H1 (cell line): ENCODE measurements around the gene TMEM115. TPM values are rescaled to one million over a fixed set of nuclear protein-coding genes. Genes with fewer than 3 reads are reported as not detected.

Experiments used
- CTCF ChIA-PET: fragments of 300-600 bp; sonication (Branson Sonifier 250); formaldehyde crosslinking; loops from one replicate; lab custom pipeline; 2021; ENCODE audit not compliant: partially characterized antibody; lab: Charles Lee
- POLR2A ChIA-PET: fragments of 300-600 bp; sonication (Branson Sonifier 250); formaldehyde crosslinking; loops from one replicate; lab custom pipeline; 2021; ENCODE audit warnings: inconsistent platforms; ENCODE audit not compliant: partially characterized antibody; lab: Charles Lee
- DNase-seq, 2 experiments: peaks; one replicate each; pipeline versions ENCODE4 v3.0.0 to v3.0.0-alpha.2; 2010 to 2022; ENCODE audit warnings: low spot score in 2 of 2, low read depth in 1 of 2, mixed read lengths in 1 of 2
- FAIRE-seq: peaks from 2 replicates; lab custom pipeline; 2011; peaks lifted over from hg19 to GRCh38; lab: Jason Lieb, UNC
- H2AFZ ChIP-seq: 2 replicates; pipeline ENCODE4 v1.8.1; 2012; ENCODE audit warnings: low read length, inconsistent platforms
- H2AK5ac ChIP-seq: 2 replicates; pipeline ENCODE4 v1.6.1; 2013; ENCODE audit warnings: low read depth, low read length
- H2BK120ac ChIP-seq: replicated peaks from 2 replicates; pipeline ENCODE3; 2013; ENCODE audit warnings: low read depth, low read length, inconsistent platforms
- H2BK12ac ChIP-seq: 2 replicates; pipeline ENCODE4 v1.6.1; 2013; ENCODE audit warnings: low read depth, low read length
- H2BK15ac ChIP-seq: 2 replicates; pipeline ENCODE4 v1.6.1; 2013; ENCODE audit warnings: low read length
- H2BK20ac ChIP-seq: 2 replicates; pipeline ENCODE4 v1.6.1; 2013; ENCODE audit warnings: low read length
- H2BK5ac ChIP-seq: 2 replicates; pipeline ENCODE4 v1.6.1; 2013; ENCODE audit warnings: low read depth, low read length
- H3K14ac ChIP-seq: 2 replicates; pipeline ENCODE4 v1.6.1; 2013; ENCODE audit warnings: inconsistent platforms; ENCODE audit not compliant: insufficient read length
- H3K18ac ChIP-seq: 2 replicates; pipeline ENCODE4 v1.6.1; 2013; ENCODE audit warnings: low read length; ENCODE audit errors: extremely low read depth
- H3K23ac ChIP-seq: 2 replicates; pipeline ENCODE4 v1.6.1; 2013; ENCODE audit warnings: inconsistent platforms; ENCODE audit not compliant: insufficient read length
- H3K23me2 ChIP-seq: 2 replicates; pipeline ENCODE4 v1.6.1; 2013; ENCODE audit warnings: low read depth, low read length
- H3K27ac ChIP-seq: 2 replicates; pipeline ENCODE4 v1.6.1; 2011; ENCODE audit warnings: low read depth, low read length, inconsistent platforms
- H3K27me3 ChIP-seq, 4 experiments: replicated peaks in 1 of 4; 1 replicate in 1 of 4; 2 replicates in 3 of 4; pipeline versions ENCODE4 v1.6.1 to v1.8.1; 2011 to 2013; ENCODE audit warnings: low read length in 3 of 4, mild to moderate bottlenecking in 3 of 4, inconsistent platforms in 2 of 4, mixed read lengths in 2 of 4, moderate library complexity in 1 of 4; ENCODE audit not compliant: control insufficient read depth in 3 of 4, insufficient read depth in 3 of 4; ENCODE audit errors: extremely low read depth in 1 of 4
- H3K36me3 ChIP-seq, 4 experiments: 2 replicates each; pipeline versions ENCODE4 v1.6.1 to v1.8.1; 2011 to 2013; ENCODE audit warnings: mild to moderate bottlenecking in 4 of 4, low read length in 3 of 4, moderate library complexity in 2 of 4, control low read depth in 1 of 4, inconsistent platforms in 1 of 4; ENCODE audit not compliant: insufficient read depth in 4 of 4, control insufficient read depth in 2 of 4
- H3K4ac ChIP-seq: replicated peaks from 2 replicates; pipeline ENCODE3; 2013; ENCODE audit warnings: low read length, low read depth, mixed read lengths, inconsistent platforms; ENCODE audit not compliant: insufficient read length
- H3K4me1 ChIP-seq, 4 experiments: replicated peaks in 1 of 4; 1 replicate in 1 of 4; 2 replicates in 3 of 4; pipeline versions ENCODE4 v1.6.1 to v1.8.1; 2011 to 2013; ENCODE audit warnings: low read length in 3 of 4, inconsistent platforms in 2 of 4, mixed read lengths in 1 of 4; ENCODE audit not compliant: insufficient read depth in 4 of 4, control insufficient read depth in 3 of 4
- H3K4me2 ChIP-seq, 2 experiments: 2 replicates each; pipeline versions ENCODE4 v1.6.1 to v1.8.1; 2011 to 2013; ENCODE audit warnings: low read depth in 2 of 2, low read length in 2 of 2, control low read depth in 1 of 2, inconsistent platforms in 1 of 2, mild to moderate bottlenecking in 1 of 2; ENCODE audit not compliant: insufficient read depth in 1 of 2
- H3K4me3 ChIP-seq, 4 experiments: fragments of 200-600, 300-600 bp in 1 of 4; sonication (generic), shearing (Covaris generic), sonication (Bioruptor Twin) in 1 of 4; 2 replicates each; pipeline versions ENCODE4 v1.5.1 to v1.8.1; 2011 to 2016; ENCODE audit warnings: low read length in 4 of 4, low read depth in 3 of 4, control low read depth in 2 of 4, inconsistent platforms in 2 of 4, mild to moderate bottlenecking in 2 of 4, mixed read lengths in 1 of 4, moderate library complexity in 1 of 4; ENCODE audit not compliant: insufficient read depth in 2 of 4; ENCODE audit errors: extremely low read depth in 1 of 4
- H3K56ac ChIP-seq: replicated peaks from 2 replicates; pipeline ENCODE3; 2013; ENCODE audit warnings: low read depth, mild to moderate bottlenecking, mixed read lengths, low read length, inconsistent platforms; ENCODE audit not compliant: insufficient read length
- H3K79me1 ChIP-seq: 2 replicates; pipeline ENCODE4 v1.6.1; 2013; ENCODE audit warnings: low read depth, low read length, control low read depth
- H3K79me2 ChIP-seq, 2 experiments: 2 replicates each; pipeline versions ENCODE4 v1.6.1 to v1.8.1; 2012 to 2013; ENCODE audit warnings: low read length in 2 of 2, mild to moderate bottlenecking in 2 of 2, inconsistent platforms in 1 of 2; ENCODE audit not compliant: insufficient read depth in 2 of 2, control insufficient read depth in 1 of 2
- H3K9ac ChIP-seq, 4 experiments: replicated peaks in 1 of 4; 1 replicate in 1 of 4; 2 replicates in 3 of 4; pipeline versions ENCODE4 v1.6.1 to v1.8.1; 2011 to 2013; ENCODE audit warnings: low read depth in 3 of 4, low read length in 3 of 4, control low read depth in 2 of 4, mild to moderate bottlenecking in 2 of 4, moderate library complexity in 2 of 4, inconsistent platforms in 1 of 4; ENCODE audit errors: extremely low read depth in 1 of 4
- H3K9me3 ChIP-seq, 2 experiments: 2 replicates each; pipeline versions ENCODE4 v1.6.1 to v1.8.1; 2012 to 2013; ENCODE audit warnings: mild to moderate bottlenecking in 2 of 2, moderate library complexity in 2 of 2, control low read depth in 1 of 2, inconsistent platforms in 1 of 2, low read depth in 1 of 2, low read length in 1 of 2, mixed read lengths in 1 of 2; ENCODE audit not compliant: insufficient read depth in 2 of 2
- H4K20me1 ChIP-seq, 2 experiments: replicated peaks in 1 of 2; 2 replicates each; pipeline versions ENCODE3 to v1.8.1; 2011 to 2013; ENCODE audit warnings: inconsistent platforms in 2 of 2, low read length in 2 of 2, mild to moderate bottlenecking in 1 of 2; ENCODE audit not compliant: insufficient read depth in 2 of 2, control insufficient read depth in 1 of 2
- H4K5ac ChIP-seq: 2 replicates; pipeline ENCODE4 v1.6.1; 2013; ENCODE audit warnings: low read length, low read depth, mixed read lengths, inconsistent platforms; ENCODE audit not compliant: insufficient read length
- H4K8ac ChIP-seq: 2 replicates; pipeline ENCODE4 v1.8.0; 2013; ENCODE audit warnings: mild to moderate bottlenecking, moderate library complexity, low read length, inconsistent platforms; ENCODE audit not compliant: insufficient read depth; ENCODE audit errors: extremely low read depth
- H4K91ac ChIP-seq: replicated peaks from 2 replicates; pipeline ENCODE3; 2013; ENCODE audit warnings: low read length, mixed read lengths, inconsistent platforms; ENCODE audit not compliant: insufficient read length
- ASH2L ChIP-seq: fragments of 200-600, 300-600 bp; sonication (generic); IDR thresholded peaks from one replicate; pipeline ENCODE4 v1.7.1; 2017; ENCODE audit warnings: low read length
- ATF3 ChIP-seq: IDR thresholded peaks from 2 replicates; pipeline ENCODE4 v1.6.1; 2011; ENCODE audit warnings: low read depth, mild to moderate bottlenecking, low read length; ENCODE audit not compliant: insufficient read depth
- CBX8 ChIP-seq: fragments of 300-800, 300-1000 bp; sonication (generic); IDR thresholded peaks from 2 replicates; pipeline ENCODE4 v1.7.1; 2016; ENCODE audit warnings: low read depth, low read length, borderline replicate concordance
- CTBP2 ChIP-seq: IDR thresholded peaks from 2 replicates; pipeline ENCODE4 v1.7.0; 2011; ENCODE audit warnings: borderline replicate concordance, mild to moderate bottlenecking, moderate library complexity, mixed read lengths, low read length; ENCODE audit not compliant: insufficient read depth, insufficient read length
- EP300 ChIP-seq, 2 experiments: IDR thresholded peaks; 1 replicate in 1 of 2; 2 replicates in 1 of 2; pipeline ENCODE4 v1.6.1; 2011 to 2012; ENCODE audit warnings: low read depth in 2 of 2, low read length in 2 of 2, mild to moderate bottlenecking in 2 of 2, borderline replicate concordance in 1 of 2, inconsistent platforms in 1 of 2, moderate library complexity in 1 of 2
- GTF2F1 ChIP-seq: IDR thresholded peaks from 2 replicates; pipeline ENCODE4 v1.6.1; 2012; ENCODE audit warnings: low read depth, low read length, improper control_type of control experiment, borderline replicate concordance
- JUN ChIP-seq: IDR thresholded peaks from 2 replicates; pipeline ENCODE4 v1.6.1; 2011; ENCODE audit warnings: low read depth, mild to moderate bottlenecking, improper control_type of control experiment, low read length
- KDM4A ChIP-seq: IDR thresholded peaks from one replicate; pipeline ENCODE4 v1.7.1; 2012; ENCODE audit warnings: low read depth, mild to moderate bottlenecking, moderate library complexity, low read length, inconsistent platforms; ENCODE audit not compliant: severe bottlenecking
- NRF1 ChIP-seq: IDR thresholded peaks from 2 replicates; pipeline ENCODE4 v1.6.1; 2011; ENCODE audit warnings: mild to moderate bottlenecking, low read depth, low read length, improper control_type of control experiment
- POLR2AphosphoS5 ChIP-seq: IDR thresholded peaks from 2 replicates; pipeline ENCODE4 v1.6.1; 2011; ENCODE audit warnings: low read depth, low read length
- SIRT6 ChIP-seq: IDR thresholded peaks from one replicate; pipeline ENCODE4 v1.7.1; 2012; ENCODE audit warnings: low read length, inconsistent platforms
- SUZ12 ChIP-seq: fragments of 200-600 bp; sonication (generic); IDR thresholded peaks from 2 replicates; pipeline ENCODE4 v1.6.1; 2012; ENCODE audit warnings: mild to moderate bottlenecking, inconsistent platforms, low read length, moderate library complexity, mixed read lengths
- WGBS, 2 experiments: shearing (Covaris generic) in 1 of 2; methylation state at CpG; one replicate each; pipeline versions ENCODE4 v1.1.6 to v1.1.7; 2013 to 2015; ENCODE audit warnings: low lambda C conversion rate in 2 of 2, mixed read lengths in 2 of 2, inconsistent platforms in 1 of 2, low coverage in 1 of 2, missing lambda C conversion rate in 1 of 2; ENCODE audit not compliant: insufficient replicate concordance in 2 of 2, insufficient coverage in 1 of 2, insufficient read length in 1 of 2; ENCODE audit errors: extremely low coverage in 1 of 2, missing lambda C conversion rate in 1 of 2; 5-methylcytosine and 5-hydroxymethylcytosine counted together
- polyA plus RNA-seq, 7 experiments: library from polyadenylated mRNA; depleted of rRNA in 3 of 7; stranded (reverse) in 5 of 7; unstranded in 2 of 7; fragments of >200 nt in 5 of 7; fragments of 200-250 nt in 2 of 7; gene quantifications; 1 replicate in 5 of 7; 2 replicates in 1 of 7; 4 replicates in 1 of 7; pipeline versions ENCODE4 v1.2.1 to v1.2.3, GENCODE V29; 2011 to 2013; ENCODE audit warnings: missing spikeins in 2 of 7, mixed read lengths in 2 of 7
- total RNA-seq: library from RNA; stranded (reverse); fragmentation: NEBNext Ultra II Directional; extraction: Animal tissue kit (Norgen Biotek cat#: 25700); gene quantifications from 2 replicates; pipeline ENCODE4 v1.2.1, GENCODE V29; 2021

Gene TMEM115
- total and polyA plus RNA-seq, 2 of the 8 experiments (the other 6 are each of a cell fraction or from before 2014, with no cell fraction given), result 25.4 to 32.4 TPM

- Histone ChIP-seq H3K23me2 (no peaks in the 10 kb centered on the region), H3K4me1 (peaks cover 0 to 5% (median 2%) of the 10 kb centered on the region in 4 experiments; a peak in 2 of 7 replicates), H3K9me3 (no peaks in the 10 kb centered on the region), H3K79me2 (no peaks in the 10 kb centered on the region), H3K27ac (no peak overlapping the region), H2BK5ac (no peak overlapping the region), H3K4ac (no peak overlapping the region), H3K18ac (no peak overlapping the region), H4K5ac (no peak overlapping the region), H2BK15ac (no peak overlapping the region), H3K23ac (no peak overlapping the region), H3K14ac (no peak overlapping the region), H4K91ac (no peak overlapping the region), H3K56ac (no peak overlapping the region), H4K8ac (peak overlapping the region; percentile 4; the same call in 1 of the 2 replicates), H2AFZ (no peak overlapping the region), H3K36me3 (no peaks in the 10 kb centered on the region), H3K27me3 (peaks cover 0 to 3% (median 0%) of the 10 kb centered on the region in 4 experiments; a peak in 2 of 7 replicates), H3K4me2 (no peak overlapping the region), H2BK20ac (no peak overlapping the region), H3K79me1 (no peaks in the 10 kb centered on the region), H3K9ac (no peak overlapping the region), H2AK5ac (no peak overlapping the region), H3K4me3 (no peak overlapping the region), H2BK12ac (no peak overlapping the region), H2BK120ac (no peak overlapping the region), H4K20me1 (peaks cover 4% of the 10 kb centered on the region in 2 experiments)
- DNase-seq, result no peak
- FAIRE-seq, result no peak
- WGBS, 2 experiments, result 87% methylated on average over 14 of the region's 17 CpGs; no CpG with 5 or more reads in 1 of the 2 experiments
- ChIA-PET CTCF (interaction anchor here (0.6 to 2.5 kb wide), 12 partner anchors 10 to 170 kb away, joined by 3 to 13 read pairs (median 4); partner anchors contain the start of genes HYAL3 and NAA80), POLR2A (interaction anchor here (0.7 to 2.1 kb wide), 3 partner anchors 10 to 136 kb away, joined by 3 to 7 read pairs (median 4); no protein-coding TSS in a partner anchor)
- no peak for TF ChIP-seq POLR2AphosphoS5
- TF ChIP-seq NRF1, result no peak
- TF ChIP-seq CBX8, result no peak
- TF ChIP-seq CTBP2, result no peak
- no peak for TF ChIP-seq JUN
- TF ChIP-seq GTF2F1, result no peak
- no peak for TF ChIP-seq SUZ12
- TF ChIP-seq ATF3, result no peak
- TF ChIP-seq ASH2L, result no peak
- no peak for TF ChIP-seq SIRT6
- no peak for TF ChIP-seq KDM4A
- TF ChIP-seq EP300 (IDR thresholded peaks at IDR 0.05; ENCODE audit: borderline replicate concordance in 1 of 2, low read depth in 2 of 2, low read length in 2 of 2), result no peak
These were observed 21.2 kb upstream of the TMEM115 start for GRCh38 chr3:50380405-50381085.
